ENCODE results near the gene FBXL12.
"Not testable (repeated sequence)": the region's sequence is repeated elsewhere in the genome, so short reads cannot be mapped to it uniquely, and the experiment has no call there.

FBXL12 gene

GRCh38 chr19:9792206-9793070 lies 26.4 kb downstream of the FBXL12 start:
- peak; percentile 88 to 89 for DNase-seq (ENCODE audit: low read depth in 2 of 2)

- peak; percentile 87 to 89 for DNase-seq (ENCODE audit: low read depth in 2 of 2)
Observed at GRCh38 chr19:9791552-9792205, 27.2 kb downstream of the FBXL12 start.

GRCh38 chr19:9791073-9791367 lies 27.9 kb downstream of the FBXL12 start:
- DNase-seq (ENCODE audit: low read depth in 2 of 2): not testable (repeated sequence)

- DNase-seq (ENCODE audit: low read depth in 2 of 2): not testable (repeated sequence)
Observed at GRCh38 chr19:9789579-9789978, 29.3 kb downstream of the FBXL12 start.

GRCh38 chr19:9789066-9789465 lies 29.8 kb downstream of the FBXL12 start:
- DNase-seq (ENCODE audit: low read depth in 2 of 2): no peak

- not testable (repeated sequence) for DNase-seq (ENCODE audit: low read depth in 2 of 2)
Observed at GRCh38 chr19:9788604-9789003, 30.3 kb downstream of the FBXL12 start.

GRCh38 chr19:9786819-9787218 lies 32.1 kb downstream of the FBXL12 start:
- DNase-seq (ENCODE audit: low read depth in 2 of 2): no peak

GRCh38 chr19:9786342-9786741 lies 32.5 kb downstream of the FBXL12 start:
- DNase-seq (ENCODE audit: low read depth in 2 of 2): no peak

- peak; percentile 98 to 99 for DNase-seq (ENCODE audit: low read depth in 2 of 2)
Observed at GRCh38 chr19:9785367-9786331, 33.2 kb downstream of the FBXL12 start.

GRCh38 chr19:9784163-9784496 lies 34.7 kb downstream of the FBXL12 start:
- DNase-seq (ENCODE audit: low read depth in 2 of 2): not testable (repeated sequence)

GRCh38 chr19:9782338-9782737 lies 36.5 kb downstream of the FBXL12 start:
- no peak for DNase-seq (ENCODE audit: low read depth in 2 of 2)

GRCh38 chr19:9768175-9769112 lies 50.4 kb downstream of the FBXL12 start, which contains the start of gene ZNF846:
Gene ZNF846, minus strand, starts transcription at chr19:9768738. Its CDS starts 3,788 bp downstream, at chr19:9764950.
- DNase-seq (ENCODE audit: low read depth in 2 of 2): peak; percentile 84 to 90
